SIG-M5 (cell line): ENCODE measurements around the gene NSD2.
A peak's percentile ranks its signal among the peaks of the same experiment; 100 is the strongest.
"Not testable (repeated sequence)": the region's sequence is repeated elsewhere in the genome, so short reads cannot be mapped to it uniquely, and the experiment has no call there.

Experiments used
- DNase-seq: peaks from one replicate; lab custom pipeline; 2025; lab: John Stamatoyannopoulos, UW

NSD2 gene

GRCh38 chr4:2006956-2007653 lies 135.9 kb downstream of the NSD2 start:
- DNase-seq, result no peak

- no peak for DNase-seq
These were observed 136.8 kb downstream of the NSD2 start for GRCh38 chr4:2007804-2008670.

- DNase-seq, result no peak
These were observed 137.4 kb downstream of the NSD2 start for GRCh38 chr4:2008671-2008920.

GRCh38 chr4:2008921-2009650 lies 137.9 kb downstream of the NSD2 start, which contains the start of gene NELFA:
Gene NELFA, minus strand, starts transcription at chr4:2008974. Its CDS starts 15 bp downstream, at chr4:2008959.
- DNase-seq, result no peak

- no peak for DNase-seq
These were observed 138.5 kb downstream of the NSD2 start for GRCh38 chr4:2009651-2010233.

- peak; percentile 45 for DNase-seq
These were observed 140.4 kb downstream of the NSD2 start for GRCh38 chr4:2011583-2011982.

- no peak for DNase-seq
These were observed 143.8 kb downstream of the NSD2 start for GRCh38 chr4:2015008-2015407.

- DNase-seq, result not testable (repeated sequence)
These were observed 150.3 kb downstream of the NSD2 start for GRCh38 chr4:2021358-2022018.

GRCh38 chr4:2024683-2025082 lies 153.5 kb downstream of the NSD2 start:
- DNase-seq, result no peak

- no peak for DNase-seq
These were observed 154.6 kb downstream of the NSD2 start for GRCh38 chr4:2025817-2026216.

- DNase-seq, result not testable (repeated sequence)
These were observed 155.9 kb downstream of the NSD2 start for GRCh38 chr4:2027120-2027519.

GRCh38 chr4:2031161-2031560 lies 160.0 kb downstream of the NSD2 start:
- DNase-seq, result not testable (repeated sequence)
